Lung microvascular endothelial cell (primary cell): ENCODE measurements around the gene MUS81. TPM values are rescaled to one million over a fixed set of nuclear protein-coding genes. Genes with fewer than 3 reads are reported as not detected.

Experiments
- DNase-seq, 2 donors: peaks; one replicate each; pipeline versions ENCODE4 v3.0.0 to v3.0.0-alpha.2; 2010; ENCODE audit warnings: low read depth in 2 of 2
- total RNA-seq: library from RNA; depleted of rRNA; stranded (reverse); fragments of >200 nt; gene quantifications from 2 replicates; pipeline ENCODE4 v1.2.1, GENCODE V29; 2014

The MUS81 gene
- total RNA-seq, 1 donor from 2014 or later, result 36.3 TPM

DNA sequence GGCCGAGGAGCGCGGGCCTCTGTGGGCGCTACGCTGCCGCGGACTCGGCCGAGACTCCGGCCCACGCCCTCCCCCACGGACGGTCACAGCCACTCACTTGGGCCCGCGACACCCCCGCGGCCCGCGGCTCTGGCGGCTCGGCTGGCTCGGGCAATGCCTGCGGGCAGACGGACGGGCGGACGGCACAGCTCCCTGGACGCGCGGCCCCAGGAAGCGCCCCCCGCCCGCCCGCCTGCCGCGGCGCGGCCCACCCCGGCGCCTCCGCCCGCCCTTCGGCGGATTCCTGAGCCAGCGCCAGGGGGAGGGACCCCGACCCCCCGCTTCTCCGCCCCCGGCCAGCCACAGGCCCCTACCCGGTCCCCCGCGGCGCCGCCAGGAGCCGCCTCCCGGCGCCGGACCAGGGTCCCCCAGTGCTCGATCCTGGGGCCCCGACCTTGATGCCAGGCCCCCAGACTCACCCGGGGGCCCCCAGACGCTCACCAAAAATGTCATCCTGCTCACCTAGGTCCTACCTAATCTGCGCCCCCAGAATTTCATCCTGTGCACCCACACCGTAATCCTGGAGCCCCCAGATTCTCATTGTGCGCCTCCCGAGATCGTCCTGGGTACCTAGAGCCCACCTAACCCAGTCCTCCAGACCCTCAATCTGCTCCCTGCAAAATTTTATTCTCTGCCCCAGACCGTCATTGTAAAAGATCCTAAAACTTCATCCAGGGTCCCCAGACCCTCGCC is 12.5 kb downstream of the MUS81 start, which contains the start of gene EFEMP2:
EFEMP2 (minus strand) TSS at position 215 of the 732 bp plus-strand sequence. CDS start 446 bp downstream, outside the sequence.
- no peak for DNase-seq

DNA sequence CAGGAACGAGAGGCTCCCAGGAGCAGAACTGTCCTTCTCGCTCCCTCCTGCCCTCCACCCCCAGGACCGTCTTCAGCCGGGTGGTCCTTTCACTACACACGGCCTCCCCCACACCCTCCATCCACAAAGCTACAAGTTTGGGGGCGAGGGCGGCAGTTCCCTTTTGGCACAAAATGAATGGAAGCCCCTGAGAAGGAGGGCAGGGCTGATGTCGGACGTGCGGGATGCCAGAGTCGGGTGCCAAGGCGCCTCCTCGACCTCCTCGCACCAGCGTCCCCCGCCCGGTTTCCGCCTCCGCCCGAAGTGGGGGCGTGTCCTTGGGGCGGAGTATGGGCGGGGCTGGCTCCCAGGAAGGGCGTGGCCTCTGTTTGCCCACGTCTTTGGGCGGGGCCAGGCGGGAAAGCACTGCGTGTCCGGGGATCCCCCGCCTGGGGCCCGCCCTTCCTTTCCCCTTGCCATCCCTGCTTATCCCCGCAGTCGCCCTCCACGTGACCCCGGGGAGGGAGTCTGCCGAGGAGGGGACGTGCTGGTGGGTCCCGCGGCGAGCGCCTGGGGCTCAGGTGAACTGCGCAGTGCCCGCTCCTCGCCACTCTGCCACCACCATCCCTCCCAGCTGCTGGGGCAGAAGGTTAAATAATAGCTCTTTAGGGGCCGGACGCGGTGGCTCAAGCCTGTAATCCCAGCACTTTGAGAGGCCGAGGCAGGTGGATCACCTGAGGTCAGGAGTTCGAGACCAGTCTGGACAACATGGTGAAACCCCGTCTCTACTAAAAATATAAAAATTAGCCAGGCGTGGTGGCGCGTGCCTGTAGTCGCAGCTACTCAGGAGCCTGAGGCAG is 13.3 kb downstream of the MUS81 start:
- peak; percentile 65 to 85 for DNase-seq

DNA sequence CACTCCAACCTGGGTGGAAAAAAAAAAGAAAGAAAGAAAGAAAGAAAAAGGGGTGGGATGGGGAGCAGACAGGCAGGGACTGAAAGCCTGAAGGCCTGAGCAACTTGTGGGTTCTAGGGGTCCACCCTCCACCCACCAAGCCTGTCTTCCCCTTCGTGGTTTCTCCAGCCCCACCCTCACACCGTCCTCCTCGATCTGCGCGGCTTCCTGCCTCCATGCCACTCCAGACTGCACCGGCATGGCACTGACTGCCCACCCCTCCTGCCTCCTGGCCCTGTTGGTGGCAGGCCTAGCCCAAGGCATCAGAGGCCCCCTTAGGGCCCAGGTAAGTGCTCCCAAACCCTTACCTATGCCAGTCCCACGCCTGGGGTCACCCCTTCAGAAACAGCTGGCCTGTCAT is 19.4 kb downstream of the MUS81 start, which contains the start of gene CTSW:
CTSW (plus strand) TSS at position 221 of the 400 bp plus-strand sequence; CDS start at position 239, 18 bp downstream.
- DNase-seq, result no peak

DNA sequence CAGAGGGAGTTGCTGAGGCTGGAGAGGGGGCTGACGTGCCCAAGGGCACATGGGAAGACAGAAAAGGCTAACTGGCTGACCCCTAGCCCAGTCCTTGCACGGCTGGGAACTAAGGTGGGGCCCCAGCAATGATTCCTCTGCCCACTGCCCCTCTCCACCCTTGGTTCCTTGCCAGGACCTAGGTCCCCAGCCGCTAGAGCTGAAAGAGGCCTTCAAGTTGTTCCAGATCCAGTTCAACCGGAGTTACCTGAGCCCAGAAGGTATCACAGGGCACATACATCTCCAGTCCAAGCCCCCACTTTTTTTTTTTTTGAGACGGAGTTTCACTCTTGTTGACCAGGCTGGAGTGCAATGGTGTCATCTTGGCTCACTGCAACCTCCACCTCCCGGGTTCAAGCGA is 19.8 kb downstream of the MUS81 start:
- DNase-seq, result no peak

DNA sequence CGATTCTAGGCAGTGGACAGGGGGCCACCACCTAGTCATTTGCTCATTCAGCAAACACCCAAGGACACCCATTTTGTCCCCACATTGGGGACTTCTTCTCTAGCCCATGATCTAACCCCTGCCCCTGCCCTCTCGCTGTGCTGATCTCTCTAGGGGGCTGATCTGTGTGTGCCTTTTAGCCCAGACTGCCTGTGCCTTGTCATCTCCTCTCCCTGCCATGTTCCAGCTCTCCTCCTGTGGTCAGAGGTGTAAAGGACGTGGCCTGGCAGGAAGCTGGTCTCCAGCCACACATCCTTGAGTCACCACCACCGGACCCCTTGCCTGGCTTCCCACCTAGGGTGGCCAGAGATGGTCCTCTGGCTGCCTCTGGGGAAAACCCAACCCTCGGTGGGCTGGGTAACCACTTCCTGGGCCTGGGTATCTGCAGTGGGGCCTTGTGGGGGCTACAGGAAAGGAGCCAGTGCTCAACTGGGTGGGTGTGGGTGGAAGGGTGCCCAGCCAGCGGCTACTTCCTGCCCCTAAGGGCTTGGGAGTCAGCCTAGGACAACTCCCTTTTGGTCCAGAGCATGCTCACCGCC is 20.7 kb downstream of the MUS81 start:
- no peak for DNase-seq

DNA sequence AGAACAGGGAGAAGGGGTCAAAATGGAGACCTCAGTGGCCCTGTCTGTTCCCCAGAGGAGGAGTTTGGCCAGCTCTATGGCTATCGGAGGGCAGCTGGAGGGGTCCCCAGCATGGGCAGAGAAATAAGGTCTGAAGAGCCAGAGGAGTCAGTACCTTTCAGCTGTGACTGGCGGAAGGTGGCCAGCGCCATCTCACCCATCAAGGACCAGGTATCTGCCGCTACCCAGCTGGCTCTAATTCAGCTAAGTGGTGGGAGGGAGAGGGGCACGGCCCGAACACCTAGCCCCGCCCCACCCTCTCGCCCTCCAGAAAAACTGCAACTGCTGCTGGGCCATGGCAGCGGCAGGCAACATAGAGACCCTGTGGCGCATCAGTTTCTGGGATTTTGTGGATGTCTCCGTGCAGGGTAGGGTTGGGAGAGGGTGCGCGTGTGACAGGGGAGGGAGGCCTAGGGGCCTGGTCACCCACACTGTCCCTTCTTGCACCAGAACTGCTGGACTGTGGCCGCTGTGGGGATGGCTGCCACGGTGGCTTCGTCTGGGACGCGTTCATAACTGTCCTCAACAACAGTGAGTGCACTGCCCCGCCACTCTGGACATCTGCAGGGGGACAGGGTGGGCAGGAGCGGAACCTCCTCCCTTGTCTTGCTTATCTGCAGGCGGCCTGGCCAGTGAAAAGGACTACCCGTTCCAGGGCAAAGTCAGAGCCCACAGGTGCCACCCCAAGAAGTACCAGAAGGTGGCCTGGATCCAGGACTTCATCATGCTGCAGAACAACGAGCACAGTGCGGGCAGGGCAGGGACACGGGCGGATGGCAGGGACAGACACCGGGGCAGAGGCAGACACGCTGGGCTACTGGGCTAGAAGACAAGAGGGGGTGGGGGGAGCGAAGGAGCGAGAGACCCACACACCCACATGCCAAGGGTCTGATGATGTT is 22.2 kb downstream of the MUS81 start:
- no peak for DNase-seq

DNA sequence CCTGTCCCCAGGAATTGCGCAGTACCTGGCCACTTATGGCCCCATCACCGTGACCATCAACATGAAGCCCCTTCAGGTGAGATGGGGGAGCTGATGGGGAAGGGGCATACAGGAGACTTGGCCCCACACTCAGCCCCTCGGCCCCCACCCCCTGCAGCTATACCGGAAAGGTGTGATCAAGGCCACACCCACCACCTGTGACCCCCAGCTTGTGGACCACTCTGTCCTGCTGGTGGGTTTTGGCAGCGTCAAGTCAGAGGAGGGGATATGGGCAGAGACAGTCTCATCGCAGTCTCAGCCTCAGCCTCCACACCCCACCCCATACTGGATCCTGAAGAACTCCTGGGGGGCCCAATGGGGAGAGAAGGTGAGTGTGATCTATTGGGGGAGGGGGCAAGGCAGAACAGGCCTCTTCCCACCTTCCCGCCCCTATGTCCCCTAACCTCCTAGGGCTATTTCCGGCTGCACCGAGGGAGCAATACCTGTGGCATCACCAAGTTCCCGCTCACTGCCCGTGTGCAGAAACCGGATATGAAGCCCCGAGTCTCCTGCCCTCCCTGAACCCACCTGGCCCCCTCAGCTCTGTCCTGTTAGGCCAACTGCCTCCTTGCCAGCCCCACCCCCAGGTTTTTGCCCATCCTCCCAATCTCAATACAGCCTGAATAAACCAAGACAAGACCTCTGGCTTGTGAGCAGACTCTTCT is 23.0 kb downstream of the MUS81 start:
- DNase-seq, result no peak

DNA sequence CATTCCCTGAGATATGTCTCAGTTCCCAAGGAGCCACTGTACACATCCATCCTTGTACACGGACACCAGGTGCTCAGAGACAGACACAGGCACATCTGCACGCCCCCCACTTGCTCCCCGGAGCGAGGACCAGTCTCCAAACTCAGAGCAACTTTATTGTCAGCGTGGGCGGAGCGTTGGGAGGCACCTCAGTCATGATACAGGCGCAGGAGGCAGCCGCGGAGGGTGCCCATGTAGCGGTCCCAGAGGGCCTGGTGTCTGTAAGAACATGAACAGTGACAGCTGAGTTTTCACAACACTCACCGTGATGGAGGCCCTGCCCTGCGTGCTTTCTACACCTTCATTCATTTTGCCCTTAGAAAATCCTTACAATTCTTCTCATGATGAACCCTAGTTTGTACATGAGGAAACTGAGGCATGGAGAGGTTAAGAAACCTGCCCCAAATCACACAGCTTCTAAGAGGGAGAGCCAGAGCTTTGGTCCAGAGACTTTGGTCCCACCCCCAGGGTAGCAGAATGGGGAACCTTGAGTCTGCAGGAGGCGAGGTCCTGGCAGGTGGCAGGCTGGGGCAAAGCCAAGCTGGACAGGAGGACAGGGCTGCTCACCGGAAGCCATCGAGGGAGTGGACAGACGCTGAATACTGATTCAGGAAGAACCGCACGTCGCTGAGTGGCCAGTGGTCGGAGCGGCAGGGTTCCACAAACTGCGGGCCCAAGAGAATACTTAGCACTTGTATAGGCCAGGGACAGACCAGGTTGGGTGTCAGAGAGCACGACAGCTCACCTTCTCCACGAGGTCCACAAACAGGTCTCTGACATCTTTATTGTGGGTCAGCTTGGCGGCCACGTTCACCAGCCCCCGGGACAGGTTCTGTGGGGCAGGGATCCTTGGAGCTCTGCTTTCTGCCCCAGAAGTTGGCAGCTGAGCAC is 23.8 kb downstream of the MUS81 start:
- DNase-seq, result no peak

DNA sequence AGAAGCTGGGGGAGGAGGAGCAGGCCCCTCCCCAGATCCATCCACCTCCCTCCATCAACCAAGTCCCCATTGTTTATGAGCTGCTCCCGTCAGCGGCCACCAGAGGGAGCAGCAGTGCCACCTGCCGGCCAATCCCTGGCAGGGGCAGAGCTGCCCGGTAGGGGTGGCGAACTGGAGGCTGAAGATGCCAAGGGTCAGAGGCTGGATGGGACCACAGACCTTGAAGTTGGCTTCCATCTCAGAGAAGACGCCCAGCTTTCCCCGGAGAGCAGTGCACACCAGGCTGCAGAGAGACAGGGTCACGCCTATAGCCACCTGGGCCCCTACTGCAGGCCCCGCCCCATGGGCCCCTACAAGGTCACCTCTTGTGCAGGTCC is 24.5 kb downstream of the MUS81 start:
- peak; percentile 81 to 90 for DNase-seq

DNA sequence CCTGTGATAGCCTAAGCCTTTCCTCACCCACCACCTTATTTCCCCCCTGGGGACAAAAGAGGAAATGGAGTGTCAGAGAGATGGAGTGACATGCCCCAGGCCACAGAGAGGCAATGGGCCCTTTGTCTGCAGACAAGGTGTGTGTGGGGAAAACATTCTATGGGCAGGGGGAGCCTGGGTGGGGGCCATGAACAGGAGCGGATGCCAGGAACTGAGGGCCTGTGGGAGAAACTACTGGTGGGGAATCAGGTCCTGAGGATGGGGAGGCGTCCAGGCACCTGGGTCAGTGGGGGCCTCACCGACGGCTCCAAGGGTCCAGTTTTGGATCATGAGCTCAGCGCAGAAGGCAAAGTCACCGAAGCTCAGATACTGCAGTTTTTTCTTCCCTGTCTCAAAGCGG is 25.0 kb downstream of the MUS81 start:
- no peak for DNase-seq

DNA sequence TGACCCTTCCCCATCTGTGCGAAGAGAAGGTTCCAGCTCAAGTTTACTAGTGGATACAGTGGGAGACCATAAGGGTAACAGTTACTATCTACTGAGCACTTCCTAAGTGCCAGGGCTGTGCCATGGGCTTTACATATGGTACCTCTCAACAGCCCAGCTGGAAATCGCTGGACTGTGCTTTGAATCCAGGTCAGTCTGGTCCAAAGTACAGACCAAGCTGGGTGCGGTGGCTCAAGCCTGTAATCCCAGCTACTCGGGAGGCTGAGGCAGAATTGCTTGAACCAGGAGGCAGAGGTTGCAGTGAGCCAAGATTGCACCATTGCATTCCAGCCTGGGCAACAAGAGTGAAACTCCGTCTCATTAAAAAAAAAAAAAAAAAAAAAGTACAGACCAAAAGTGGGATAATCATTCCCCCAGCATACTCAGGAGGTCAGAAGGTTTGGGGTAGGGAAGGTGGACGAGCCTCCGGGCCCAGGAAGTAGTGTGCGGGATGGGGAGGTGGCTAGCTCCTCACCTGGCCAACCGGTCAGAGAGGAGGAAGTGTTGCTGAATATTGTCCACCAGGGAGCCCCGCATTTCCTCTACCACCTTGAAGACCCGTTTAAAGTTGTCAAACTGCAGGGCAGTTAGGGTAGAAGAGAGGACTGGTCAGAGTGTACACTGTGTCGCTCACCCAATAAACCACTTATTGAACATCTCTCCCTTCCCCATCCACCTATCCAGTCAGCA is 25.7 kb downstream of the MUS81 start:
- no peak for DNase-seq

DNA sequence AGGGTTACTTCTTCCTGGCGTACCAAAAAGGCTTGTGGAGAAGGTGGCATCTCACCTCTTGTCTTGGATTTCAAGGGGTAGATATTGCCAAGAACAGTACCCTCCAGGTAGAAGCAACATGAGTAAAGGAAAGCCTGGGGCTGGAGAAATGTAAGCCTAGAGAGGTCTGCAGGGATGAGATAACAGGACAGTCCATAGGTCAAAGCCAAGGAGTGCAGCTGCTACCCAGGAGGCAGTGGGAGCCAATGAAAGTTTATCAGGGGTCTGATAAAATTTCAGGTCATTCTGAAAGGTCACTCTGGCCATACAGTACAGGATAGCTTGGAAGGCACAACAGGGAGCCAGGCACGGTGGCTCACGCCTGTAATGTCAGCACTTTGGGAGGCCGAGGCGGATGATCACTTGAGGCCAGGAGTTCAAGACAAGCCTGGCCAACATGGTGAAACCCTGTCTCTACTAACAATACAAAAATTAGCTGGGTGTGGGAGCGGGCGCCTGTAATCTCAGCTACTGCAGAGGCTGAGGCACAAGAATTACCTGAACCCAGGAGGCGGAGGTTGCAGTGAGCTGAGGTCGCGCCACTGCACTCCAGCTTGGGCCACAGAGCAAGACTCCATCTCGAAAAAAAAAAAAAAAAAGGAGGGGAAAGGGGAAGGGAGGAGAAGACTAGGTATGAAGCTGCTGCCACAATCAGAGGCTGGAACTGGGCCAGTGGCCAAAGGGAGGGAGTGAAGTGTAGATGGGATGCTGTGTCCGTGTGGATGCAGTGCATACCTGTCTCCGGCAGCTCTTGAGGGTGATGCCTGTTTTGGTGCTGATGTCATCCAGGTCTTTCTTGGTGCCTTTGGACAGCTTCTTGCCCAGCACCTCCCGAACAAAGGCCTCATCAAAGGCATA is 26.8 kb downstream of the MUS81 start:
- no peak for DNase-seq

DNA sequence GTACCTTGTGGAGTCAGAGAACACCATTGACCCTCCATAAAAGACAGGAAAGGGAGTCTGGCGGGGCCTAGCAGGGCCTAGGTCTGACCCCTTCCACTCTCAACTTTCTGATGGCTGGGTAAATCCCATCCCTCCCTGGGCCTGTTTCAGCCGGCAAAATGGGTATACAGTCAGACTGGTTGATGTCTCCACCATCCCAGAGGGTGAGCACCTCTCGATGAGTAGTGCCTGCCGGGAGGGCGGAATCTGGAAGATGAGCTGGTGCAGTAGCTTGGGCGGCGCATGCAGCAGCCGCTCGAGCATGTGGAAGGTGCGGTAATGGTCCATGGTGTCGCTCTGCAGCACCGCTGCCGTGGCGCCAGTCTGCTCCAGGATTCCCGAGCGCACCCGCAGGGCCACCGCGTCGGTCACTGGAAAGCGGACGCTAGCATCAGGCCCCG is 27.5 kb downstream of the MUS81 start:
- DNase-seq, result peak in 1 of 2 donors; percentile 50

DNA sequence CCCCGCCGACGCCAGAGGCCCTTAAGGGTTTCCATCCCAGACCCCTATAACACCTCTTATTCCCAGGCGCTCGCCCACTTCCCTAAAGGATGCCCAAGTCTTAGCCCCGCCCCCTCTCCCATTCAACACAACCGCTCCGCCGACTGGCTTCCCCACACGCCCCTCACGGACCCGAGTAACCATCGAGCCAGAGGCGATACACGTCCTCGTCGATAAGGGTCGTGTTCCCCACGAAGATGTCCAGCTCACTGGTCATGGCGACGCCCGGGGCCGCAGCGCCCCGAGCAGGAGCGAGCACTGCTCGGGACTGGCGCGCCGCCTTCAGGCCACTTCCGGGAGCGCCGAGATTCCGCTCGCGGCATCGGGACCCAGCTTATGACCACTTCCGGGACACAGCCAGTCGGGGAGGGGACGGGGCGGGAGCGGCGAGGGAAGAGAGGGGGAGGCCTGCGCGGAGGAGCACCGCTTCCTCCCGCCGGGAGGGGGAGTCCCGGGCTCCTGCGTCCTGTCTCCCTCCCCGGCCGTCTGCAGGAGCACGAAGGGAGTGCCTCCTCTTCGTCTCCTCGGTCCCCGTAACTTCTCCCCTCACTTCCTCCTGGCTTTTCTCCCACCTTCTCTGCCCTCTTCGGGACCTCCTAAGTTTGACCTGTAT is 28.1 kb downstream of the MUS81 start, which contains the start of gene FIBP:
FIBP (minus strand) TSS at position 309 of the 652 bp plus-strand sequence; CDS start at position 256, 53 bp downstream.
- peak; percentile 97 to 98 for DNase-seq

DNA sequence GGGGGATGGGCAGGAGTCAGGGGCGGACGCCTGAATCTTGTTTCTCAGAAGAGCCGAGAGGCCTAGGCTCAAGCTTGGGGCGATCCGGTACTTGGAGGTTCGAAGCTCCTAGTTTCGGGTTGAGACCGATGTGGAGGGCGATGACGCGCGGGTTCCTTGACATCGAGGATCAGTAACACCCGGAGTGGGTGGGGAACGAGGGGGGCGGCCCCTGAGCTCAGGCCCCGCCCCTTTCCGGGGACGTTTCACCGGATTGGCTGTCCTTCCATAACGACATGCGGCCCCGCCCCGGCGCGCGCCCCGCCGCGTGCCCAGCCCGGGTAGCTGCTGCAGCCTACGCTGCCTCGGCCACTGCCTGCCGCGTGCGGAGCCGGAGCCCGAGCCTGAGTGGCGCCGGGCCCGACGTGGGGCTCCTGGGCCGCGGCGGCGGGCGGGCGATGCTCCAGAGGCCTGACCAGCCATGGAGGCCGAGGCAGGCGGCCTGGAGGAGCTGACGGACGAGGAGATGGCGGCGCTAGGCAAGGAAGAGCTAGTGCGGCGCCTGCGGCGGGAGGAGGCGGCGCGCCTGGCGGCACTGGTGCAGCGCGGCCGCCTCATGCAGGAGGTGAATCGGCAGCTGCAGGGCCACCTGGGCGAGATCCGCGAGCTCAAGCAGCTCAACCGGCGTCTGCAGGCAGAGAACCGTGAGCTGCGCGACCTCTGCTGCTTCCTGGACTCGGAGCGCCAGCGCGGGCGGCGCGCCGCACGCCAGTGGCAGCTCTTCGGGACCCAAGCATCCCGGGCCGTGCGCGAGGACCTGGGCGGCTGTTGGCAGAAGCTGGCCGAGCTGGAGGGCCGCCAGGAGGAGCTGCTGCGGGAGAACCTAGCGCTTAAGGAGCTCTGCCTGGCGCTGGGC is 30.3 kb downstream of the MUS81 start, which contains the start of gene CCDC85B:
CCDC85B (plus strand) TSS at position 350 of the 895 bp plus-strand sequence; CDS start at position 461, 111 bp downstream.
- peak; percentile 96 to 97 for DNase-seq
